HG03457 (cell line): ENCODE data around the gene STAC3.
"Not testable (repeated sequence)": the region's sequence is repeated elsewhere in the genome, so short reads cannot be mapped to it uniquely, and the experiment has no call there.

Experiments used
- ATAC-seq: cut with Tn5 transposase; IDR thresholded peaks from one replicate; pipeline ENCODE4 v1.9.1; 2021; ENCODE audit warnings: moderate number of reproducible peaks; ENCODE audit not compliant: unreplicated experiment

STAC3 gene

DNA sequence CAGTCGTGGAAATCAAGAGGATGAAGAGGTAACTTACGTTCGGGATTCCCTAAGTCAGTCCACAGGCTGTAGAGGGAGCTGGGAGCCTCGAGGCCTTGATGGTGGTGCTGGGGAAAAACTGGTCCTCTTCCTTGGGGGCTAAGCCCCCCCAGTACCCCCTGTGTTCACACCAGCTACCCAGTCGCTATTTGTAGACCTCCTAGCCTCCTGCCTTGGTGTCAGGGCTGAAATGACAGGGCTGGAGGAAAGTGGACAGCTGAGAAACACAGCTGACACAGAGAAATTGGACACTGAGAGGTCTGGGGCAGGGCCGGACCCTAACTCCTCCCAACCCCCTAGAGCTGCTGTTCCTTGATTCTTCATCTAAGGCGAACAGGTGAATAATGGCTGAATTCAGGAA, at the start of gene STAC3:
TSS of gene STAC3 (minus strand) at position 232 of the 400 bp plus-strand sequence. CDS start 1,551 bp downstream, outside the sequence.
- no peak for ATAC-seq

- no peak for ATAC-seq
Measured at GRCh38 chr12:57299514-57300016, 48.6 kb upstream of the STAC3 start.

DNA sequence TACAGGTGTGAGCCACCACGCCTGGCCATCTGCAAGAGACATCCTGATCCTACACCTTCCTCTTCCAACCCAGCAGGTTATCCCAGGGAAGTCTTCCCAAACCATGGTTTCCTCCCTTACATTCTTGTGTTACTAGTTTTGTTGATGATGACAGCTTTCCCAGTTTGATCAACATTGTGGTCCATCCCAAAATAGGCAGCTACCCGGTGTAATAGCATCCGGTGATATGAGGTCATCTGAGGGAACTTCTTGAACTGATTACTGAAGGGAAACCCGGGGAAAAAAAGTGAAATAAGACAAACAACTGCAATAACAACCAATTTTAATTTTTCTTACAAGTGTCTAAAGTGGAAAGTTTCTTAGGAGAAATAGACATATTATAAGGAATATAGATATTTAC, 45.3 kb upstream of the STAC3 start:
- no peak for ATAC-seq

GRCh38 chr12:57282073-57282472, 31.1 kb upstream of the STAC3 start:
- ATAC-seq: not testable (repeated sequence)

DNA sequence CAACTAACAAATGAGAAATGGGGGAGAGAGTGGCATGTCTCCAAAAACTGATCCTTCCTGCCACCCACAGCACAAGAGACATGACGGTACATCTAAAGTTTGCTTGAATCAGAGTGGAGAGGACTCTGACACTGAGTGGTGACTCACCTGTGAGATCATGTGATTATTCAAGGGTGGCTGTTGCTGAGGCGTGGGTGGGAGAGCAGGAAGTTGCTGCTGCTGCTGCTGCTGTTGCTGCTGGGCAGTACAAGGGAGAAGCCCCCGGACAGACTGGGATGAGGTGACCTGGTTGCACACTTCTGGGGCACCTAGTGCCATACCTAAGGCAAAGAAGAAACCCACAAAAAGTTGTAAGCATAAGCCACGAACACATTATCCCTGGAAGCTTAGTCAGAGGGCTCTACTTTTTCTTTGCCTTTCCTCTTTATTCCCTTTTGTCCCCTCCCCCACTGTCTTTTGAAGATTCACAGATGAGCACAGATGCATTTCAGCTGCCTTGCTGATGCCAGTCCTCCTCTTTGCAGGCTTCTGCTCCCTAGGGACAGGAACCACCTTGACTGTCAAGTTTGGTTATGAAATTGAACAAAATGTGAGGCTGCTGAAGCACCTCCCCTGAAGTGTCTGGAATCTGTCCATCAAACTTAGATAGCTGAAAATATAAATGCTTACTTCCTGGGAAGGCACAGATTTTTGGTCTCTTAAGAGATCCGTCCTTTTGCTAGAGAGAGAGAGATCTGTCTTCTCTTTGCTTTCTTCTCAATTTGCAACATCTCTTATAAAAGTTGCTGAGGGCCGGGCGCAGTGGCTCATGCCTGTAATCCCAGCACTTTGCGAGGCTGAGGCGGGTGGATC, 29.4 kb upstream of the STAC3 start:
- ATAC-seq: peak; percentile 82

DNA sequence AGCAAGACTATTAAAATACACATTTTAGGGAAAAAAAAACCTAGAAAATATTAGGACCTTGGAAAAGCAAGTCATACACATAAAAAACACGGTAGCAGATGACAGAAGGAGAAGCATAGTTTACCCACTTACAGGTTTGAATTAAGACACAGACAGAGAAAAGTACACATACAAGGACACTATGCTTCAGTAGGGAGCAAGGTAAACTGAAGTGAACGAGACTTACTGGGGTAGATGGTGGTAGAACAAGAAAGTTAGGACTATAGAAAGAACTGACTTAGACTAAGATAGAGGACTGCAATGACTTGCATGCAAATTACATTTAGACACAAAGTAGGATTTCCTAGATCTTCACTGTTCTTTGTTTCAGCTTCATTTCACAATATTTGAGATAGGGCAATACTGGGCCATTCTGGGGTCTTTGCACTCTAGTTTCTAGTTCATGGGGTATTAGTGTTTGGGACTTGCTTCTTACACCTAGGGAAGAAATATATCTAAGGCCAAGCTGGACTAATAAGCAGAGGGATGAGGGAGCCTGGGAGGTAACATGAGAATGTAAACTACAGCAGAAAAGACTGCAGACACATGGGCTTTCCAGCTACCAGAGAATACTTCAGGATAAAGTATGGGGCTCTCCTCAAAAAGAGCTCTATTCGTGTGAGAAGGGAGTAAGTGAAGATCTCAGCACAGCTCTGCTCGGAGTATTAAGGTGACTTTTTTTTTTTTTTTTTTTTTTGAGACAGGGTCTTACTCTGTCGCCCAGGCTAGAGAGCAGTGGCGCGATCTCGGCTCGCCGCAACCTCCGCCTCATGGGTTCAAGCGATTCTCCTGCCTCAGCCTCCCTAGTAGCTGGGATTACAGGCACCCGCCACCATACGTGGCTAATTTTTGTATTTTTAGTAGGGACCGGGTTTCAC, 27.7 kb upstream of the STAC3 start:
- no peak for ATAC-seq

DNA sequence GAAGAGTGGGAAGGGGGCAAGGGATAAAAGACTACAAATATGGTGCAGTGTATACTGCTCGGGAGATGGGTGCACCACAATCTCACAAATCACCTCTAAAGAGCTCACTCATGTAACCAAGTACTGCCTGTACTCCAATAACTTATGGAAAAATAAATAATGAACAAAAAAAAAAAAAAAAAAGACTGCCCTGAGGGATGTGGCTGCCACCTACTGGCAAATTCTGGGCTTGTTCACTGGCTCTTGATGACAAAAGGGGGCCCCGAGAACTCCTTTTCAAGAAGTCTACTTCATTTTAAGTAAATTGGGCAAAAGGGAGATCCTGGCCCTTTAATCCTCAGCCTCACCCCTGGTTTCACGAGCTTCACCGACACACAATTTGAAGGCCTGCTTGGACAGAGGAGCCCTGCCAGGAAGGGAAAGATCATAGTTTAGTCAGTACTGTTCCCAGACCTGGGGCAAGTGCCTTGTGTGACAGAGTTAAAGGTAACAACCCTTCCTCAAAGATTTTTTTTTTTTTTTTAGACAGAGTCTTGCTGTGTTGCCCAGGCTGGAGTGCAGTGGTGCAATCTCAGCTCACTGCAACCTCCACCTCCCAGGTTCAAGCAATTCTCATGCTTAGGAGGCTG, 26.1 kb upstream of the STAC3 start:
- ATAC-seq: no peak

- not testable (repeated sequence) for ATAC-seq
Measured at GRCh38 chr12:57276233-57276632, 25.2 kb upstream of the STAC3 start.

GRCh38 chr12:57273516-57273915, 22.5 kb upstream of the STAC3 start:
- ATAC-seq: no peak

GRCh38 chr12:57272337-57273151, 21.6 kb upstream of the STAC3 start:
- ATAC-seq: no peak

DNA sequence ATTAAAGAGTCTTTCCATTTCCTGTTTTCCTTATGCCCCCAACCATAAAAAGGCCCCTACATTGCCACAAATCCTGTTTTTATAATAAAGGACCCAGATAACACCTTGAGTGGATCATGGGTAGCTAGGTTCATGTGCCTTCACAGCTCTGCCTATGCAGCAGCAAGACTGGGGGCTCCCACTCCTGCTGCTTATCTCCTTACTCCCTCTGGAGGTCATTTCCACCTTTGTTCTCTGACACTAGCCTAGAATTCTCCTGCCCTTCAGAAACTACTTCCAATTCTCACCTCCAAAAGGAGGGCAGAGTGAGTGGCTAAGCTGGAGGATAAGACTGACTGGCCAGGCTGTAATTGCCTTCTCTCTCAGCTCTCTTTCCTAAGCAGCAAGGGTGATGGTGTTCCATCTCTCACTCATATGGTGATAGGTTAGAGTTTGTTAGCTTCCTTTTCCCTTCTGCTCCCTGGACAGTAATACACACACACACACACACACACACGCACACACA, 20.0 kb upstream of the STAC3 start:
- ATAC-seq: no peak

DNA sequence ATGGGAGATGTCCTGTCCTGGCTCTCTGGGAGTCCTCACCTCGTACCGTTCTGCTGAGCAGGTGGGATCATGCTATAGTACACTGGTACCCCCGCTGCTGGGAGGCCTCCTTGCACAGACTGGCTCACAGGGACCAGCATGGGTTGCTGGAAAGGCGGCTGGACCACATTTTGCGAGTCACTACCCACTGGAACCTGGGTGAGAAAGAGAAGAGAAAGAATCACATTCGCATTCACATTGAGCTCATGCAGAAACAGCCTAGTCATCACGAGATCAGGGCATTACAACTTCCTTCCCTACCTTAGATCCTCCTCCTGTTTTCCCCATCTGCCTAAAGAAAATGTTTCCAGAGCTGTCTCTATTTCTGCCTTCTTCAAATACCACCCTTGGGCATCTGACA, 17.3 kb upstream of the STAC3 start:
- ATAC-seq: no peak

DNA sequence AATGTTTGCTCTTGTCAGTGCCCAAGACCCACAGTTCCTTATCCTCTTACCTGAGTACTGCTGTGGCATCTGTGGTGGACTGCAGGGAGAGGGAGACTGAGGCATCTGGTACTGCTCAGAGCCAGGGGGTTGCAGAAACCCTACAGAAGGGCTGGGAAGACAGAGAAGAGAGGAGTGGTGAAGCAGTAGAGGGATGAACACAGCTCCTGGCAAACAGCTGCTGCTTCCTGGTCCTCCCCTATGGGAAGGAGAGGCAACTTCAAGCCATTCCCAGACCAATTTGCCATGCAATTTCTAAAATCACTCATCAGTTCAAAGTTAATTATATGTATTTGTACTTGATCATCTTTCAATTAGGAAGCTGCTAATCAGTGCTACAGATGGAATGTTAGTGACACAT, 15.7 kb upstream of the STAC3 start:
- ATAC-seq: no peak

GRCh38 chr12:57263096-57263495, 12.1 kb upstream of the STAC3 start:
- ATAC-seq: no peak

DNA sequence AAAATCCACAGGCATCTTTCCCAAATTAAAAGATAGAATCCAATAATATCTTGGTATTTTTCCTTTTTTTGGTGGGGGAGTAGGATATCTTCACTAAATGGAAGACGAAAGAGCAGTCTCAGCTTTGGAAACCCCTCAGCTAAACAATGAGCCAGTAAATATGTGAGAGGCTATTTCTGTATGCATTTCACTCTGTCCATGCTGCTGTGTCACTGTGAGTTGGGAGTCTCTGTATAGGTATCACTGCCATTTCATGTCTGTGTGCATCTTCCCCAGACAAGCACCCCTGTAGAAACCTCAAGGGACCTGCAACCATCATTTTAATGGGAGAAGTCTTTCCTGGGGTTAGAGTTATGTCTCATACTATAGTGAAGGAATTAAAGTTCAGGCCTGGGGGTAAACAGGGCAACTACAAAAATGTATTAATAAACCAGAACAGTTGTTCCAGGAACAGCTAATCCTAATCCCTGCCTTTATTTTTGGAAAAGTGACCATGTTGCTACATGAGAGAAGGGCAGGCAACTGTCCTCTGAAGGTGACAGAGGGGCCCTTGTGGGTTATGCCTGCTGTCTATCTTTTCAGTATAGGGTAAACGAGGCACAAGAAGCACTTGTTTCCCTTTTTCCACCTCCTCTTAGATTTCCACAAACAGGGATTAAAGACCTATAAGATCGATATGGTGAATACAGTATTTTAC, 11.3 kb upstream of the STAC3 start:
- no peak for ATAC-seq

DNA sequence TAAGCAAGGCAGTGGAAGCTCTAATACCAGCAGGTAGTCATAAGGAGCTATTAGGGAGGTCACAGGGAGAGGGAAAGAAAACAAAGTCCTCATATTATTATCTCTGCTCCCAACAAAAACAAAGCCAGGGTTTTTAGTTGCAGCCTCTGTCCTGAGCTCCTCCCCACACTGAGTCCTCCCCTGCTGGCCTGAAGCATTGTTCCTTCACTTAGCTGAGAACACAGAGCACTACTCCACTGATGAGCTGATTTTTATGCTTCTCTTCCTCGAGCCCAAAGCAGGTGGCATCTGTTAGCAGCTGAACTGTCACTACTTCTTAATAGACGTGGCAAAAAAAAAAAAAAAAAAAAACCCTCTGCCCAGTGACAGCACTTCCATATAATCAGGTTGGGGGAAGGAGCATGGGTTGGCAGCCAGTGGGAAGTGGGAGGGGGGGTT, 10.5 kb upstream of the STAC3 start:
- ATAC-seq: no peak

DNA sequence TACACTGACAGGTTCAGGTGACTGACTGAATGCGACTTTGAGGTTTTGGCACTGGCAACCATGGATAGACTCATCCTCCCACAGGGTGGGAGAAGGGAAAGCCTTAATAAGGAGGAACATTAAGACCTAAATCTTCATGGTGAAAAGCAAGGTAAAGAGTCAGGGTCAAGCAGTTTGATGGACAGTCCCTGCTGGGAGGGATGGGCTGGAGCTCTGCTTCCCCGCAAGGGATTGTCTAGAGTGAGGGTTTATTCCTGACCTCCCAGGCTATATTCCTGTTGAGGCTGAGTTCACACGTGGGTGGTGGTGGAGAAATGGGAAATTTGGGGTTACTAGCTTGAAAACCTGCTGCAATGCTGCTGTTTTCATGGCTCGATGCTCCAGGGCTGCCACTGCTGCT, 9.4 kb upstream of the STAC3 start:
- no peak for ATAC-seq

- ATAC-seq: no peak
Measured at GRCh38 chr12:57258977-57259970, 8.3 kb upstream of the STAC3 start.
